HG03575 (cell line): ENCODE results near the gene HDAC11.

ENCODE experiments used
- ATAC-seq: cut with Tn5 transposase; IDR thresholded peaks from one replicate; pipeline ENCODE4 v1.9.1; 2021; ENCODE audit not compliant: unreplicated experiment, insufficient number of reproducible peaks, low FRiP score; ENCODE audit errors: extremely low read depth

The HDAC11 gene

GRCh38 chr3:13548696-13549622 is 68.9 kb downstream of the HDAC11 start, which contains the start of gene FBLN2:
TSS of gene FBLN2 (plus strand) at chr3:13549125. CDS start at chr3:13570356, 21,231 bp downstream.
- no peak for ATAC-seq

- no peak for ATAC-seq
Observed at GRCh38 chr3:13549623-13550422, 69.7 kb downstream of the HDAC11 start.

GRCh38 chr3:13550423-13550690 is 70.3 kb downstream of the HDAC11 start:
- no peak for ATAC-seq

- no peak for ATAC-seq
Observed at GRCh38 chr3:13550791-13551360, 70.8 kb downstream of the HDAC11 start.

- no peak for ATAC-seq
Observed at GRCh38 chr3:13552857-13553652, 72.9 kb downstream of the HDAC11 start.

- no peak for ATAC-seq
Observed at GRCh38 chr3:13553686-13554085, 73.6 kb downstream of the HDAC11 start.

GRCh38 chr3:13555753-13556152 is 75.6 kb downstream of the HDAC11 start:
- ATAC-seq, result no peak
